GM10248 (cell line): ENCODE results near the gene ATAD5.
A peak's percentile ranks its signal among the peaks of the same experiment; 100 is the strongest.

Experiments used
- CTCF ChIA-PET: fragments of 300-600 bp; sonication (Branson Sonifier 250); formaldehyde crosslinking; extraction: SDS; loops from one replicate; lab custom pipeline; 2021; ENCODE audit warnings: antibody characterized with exemption; lab: Yijun Ruan, JAX
- POLR2A ChIA-PET: fragments of 350-650 bp; sonication (Branson Sonifier 250); formaldehyde crosslinking; extraction: SDS; loops from one replicate; lab custom pipeline; 2020; ENCODE audit warnings: antibody characterized with exemption; lab: Yijun Ruan, JAX
- DNase-seq: peaks from one replicate; pipeline ENCODE4 v3.0.0; 2012; ENCODE audit errors: extremely low spot score
- CTCF ChIP-seq: IDR thresholded peaks from 2 replicates; pipeline ENCODE4 v1.5.1; 2012; ENCODE audit warnings: mild to moderate bottlenecking, low read depth; ENCODE audit errors: extremely low read depth, missing control alignments, control extremely low read depth

The ATAD5 gene

GRCh38 chr17:30796016-30796415 lies 35.8 kb upstream of the ATAD5 start:
- DNase-seq, result peak; percentile 28
- no peak for TF ChIP-seq CTCF
- ChIA-PET CTCF (interaction anchor here (1.1 to 2.1 kb wide), 4 partner anchors 8 to 30 kb away, joined by 3 to 7 read pairs (median 4); partner anchors contain the start of gene CRLF3), POLR2A (no interaction called here)

GRCh38 chr17:30801671-30802070 lies 30.1 kb upstream of the ATAD5 start:
- TF ChIP-seq CTCF, result no peak
- CTCF ChIA-PET, result no interaction called here
- POLR2A ChIA-PET, result no interaction called here
- DNase-seq, result no peak

GRCh38 chr17:30805944-30806456 lies 25.8 kb upstream of the ATAD5 start:
- ChIA-PET CTCF (interaction anchor here (1.0 to 2.0 kb wide), 6 partner anchors 10 to 330 kb away, joined by 3 to 7 read pairs (median 4); partner anchors contain the start of gene CRLF3), POLR2A (no interaction called here)
- no peak for DNase-seq
- no peak for TF ChIP-seq CTCF

- TF ChIP-seq CTCF, result no peak
- CTCF ChIA-PET, result no interaction called here
- POLR2A ChIA-PET, result no interaction called here
- no peak for DNase-seq
Observed at GRCh38 chr17:30807896-30808295, 23.9 kb upstream of the ATAD5 start.

- POLR2A ChIA-PET, result no interaction called here
- DNase-seq, result peak; percentile 70
Observed at GRCh38 chr17:30808785-30809286, 22.9 kb upstream of the ATAD5 start.

GRCh38 chr17:30809867-30810266 lies 21.9 kb upstream of the ATAD5 start:
- no peak for DNase-seq
- CTCF ChIA-PET, result interaction anchor here (1.4 to 3.8 kb wide), 4 partner anchors 11 to 17 kb away, joined by 3 to 38 read pairs (median 12); partner anchors contain the start of gene CRLF3
- TF ChIP-seq CTCF, result no peak
- POLR2A ChIA-PET, result interaction anchor here (0.7 kb wide), 1 partner anchor 10 kb away, joined by 3 read pairs; no protein-coding TSS in a partner anchor

More at GRCh38 chr17:30808785-30809286, 22.9 kb upstream of the ATAD5 start:
- no peak for TF ChIP-seq CTCF
- CTCF ChIA-PET, result interaction anchor here (1.4 to 3.8 kb wide), 4 partner anchors 10 to 16 kb away, joined by 3 to 38 read pairs (median 12); partner anchors contain the start of gene CRLF3
